ENCODE results near the gene PLCD3. TPM values are rescaled to one million over a fixed set of nuclear protein-coding genes. Genes with fewer than 3 reads are reported as not detected.

Gene PLCD3
- total and polyA plus RNA-seq, 2 of the 13 experiments (the other 11 are each of a cell fraction or from before 2014, with no cell fraction given), result 11.3 to 39.1 TPM

- TF ChIP-seq ZBTB49 (CRISPR knock-in tag; IDR thresholded peaks at IDR 0.05; ENCODE audit: borderline replicate concordance) (no peak), RBM39 (IDR thresholded peaks at IDR 0.05; ENCODE audit: low read depth, low read length, poor library complexity, severe bottlenecking) (no peak), TCF7 (IDR thresholded peaks at IDR 0.05; ENCODE audit: low read depth) (no peak), ZNF713 (CRISPR knock-in tag; IDR thresholded peaks at IDR 0.05) (no peak; the same call in 1 of the 2 replicates), PAXIP1 (CRISPR knock-in tag; conservative IDR thresholded peaks at IDR 0.05) (no peak), ZNF10 (CRISPR knock-in tag; IDR thresholded peaks at IDR 0.05; ENCODE audit: borderline replicate concordance, low read depth) (no peak), ZMYM2 (CRISPR knock-in tag; IDR thresholded peaks at IDR 0.05) (peak; percentile 69; the same call in 1 of the 2 replicates), MTF1 (CRISPR knock-in tag; IDR thresholded peaks at IDR 0.05) (no peak), ZNF296 (CRISPR knock-in tag; conservative IDR thresholded peaks at IDR 0.05) (no peak), LRRFIP1 (CRISPR knock-in tag; conservative IDR thresholded peaks at IDR 0.05) (no peak), ZNF451 (CRISPR knock-in tag; IDR thresholded peaks at IDR 0.05) (peak; percentile 16; the same call in 1 of the 2 replicates), BHLHE40 (IDR thresholded peaks at IDR 0.05; ENCODE audit: low read length) (no peak), PAX8 (CRISPR knock-in tag; IDR thresholded peaks at IDR 0.05; ENCODE audit: borderline replicate concordance) (0 out of 2 replicates have a peak, but pooled peaks have one; percentile 37), ZNF501 (CRISPR knock-in tag; IDR thresholded peaks at IDR 0.05) (no peak; the same call in 1 of the 2 replicates), ZSCAN22 (CRISPR knock-in tag; IDR thresholded peaks at IDR 0.05) (no peak; the same call in 1 of the 2 replicates), EED (CRISPR knock-in tag; IDR thresholded peaks at IDR 0.05) (no peak), NFKB2 (CRISPR knock-in tag; IDR thresholded peaks at IDR 0.05; ENCODE audit: borderline replicate concordance) (no peak), POGK (CRISPR knock-in tag; conservative IDR thresholded peaks at IDR 0.05) (no peak), ZFP36 (IDR thresholded peaks at IDR 0.05; ENCODE audit: borderline replicate concordance, low read depth, low read length, partially characterized antibody) (no peak)
These were observed 29.8 kb upstream of the PLCD3 start (continued) for GRCh38 chr17:45162025-45162687.
